HepG2 (cell line): ENCODE data around the gene POFUT1. TPM values are rescaled to one million over a fixed set of nuclear protein-coding genes. Genes with fewer than 3 reads are reported as not detected.

ENCODE experiments used
- HNF4A ChIP-seq: sonication (generic); formaldehyde crosslinking; IDR thresholded peaks from 2 replicates; pipeline ENCODE4 v1.4.0; 2020; ENCODE audit warnings: missing genetic modification reagents
- KDM6A ChIP-seq: IDR thresholded peaks from 2 replicates; pipeline ENCODE4 v1.6.1; 2016; ENCODE audit warnings: low read depth
- MATR3 ChIP-seq: sonication (generic); formaldehyde crosslinking; IDR thresholded peaks from 2 replicates; pipeline ENCODE4 v1.4.0; 2020; ENCODE audit warnings: missing genetic modification reagents
- RAD21 ChIP-seq: fragments of 450-650 bp; formaldehyde crosslinking; IDR thresholded peaks from 2 replicates; pipeline ENCODE4 v1.5.0; 2020; ENCODE audit warnings: mild to moderate bottlenecking
- RBM39 ChIP-seq: fragments of 200-400 bp; formaldehyde crosslinking; IDR thresholded peaks from one replicate; pipeline ENCODE4 v1.6.1; 2018; ENCODE audit warnings: antibody characterized with exemption, mild to moderate bottlenecking, low read depth, low read length; ENCODE audit not compliant: poor library complexity, severe bottlenecking
- RCOR2 ChIP-seq: IDR thresholded peaks from 2 replicates; pipeline ENCODE4 v1.6.1; 2016; ENCODE audit warnings: missing biosample characterization, missing genetic modification reagents
- SOX13 ChIP-seq, 3 experiments: fragments of 450-650 bp in 1 of 3; sonication (generic) in 1 of 3; formaldehyde crosslinking in 1 of 3; IDR thresholded peaks in 2 of 3; conservative IDR thresholded peaks in 1 of 3; 2 replicates each; pipeline versions ENCODE4 v1.5.0 to v1.6.1; 2016 to 2020; ENCODE audit warnings: antibody characterized with exemption in 1 of 3, mild to moderate bottlenecking in 1 of 3, missing compliant biosample characterization in 1 of 3, missing genetic modification reagents in 1 of 3, moderate library complexity in 1 of 3
- SUZ12 ChIP-seq: fragments of 150-350 bp; IDR thresholded peaks from 2 replicates; pipeline ENCODE4 v1.6.1; 2014; ENCODE audit warnings: low read depth, low read length
- TOE1 ChIP-seq: sonication (generic); formaldehyde crosslinking; IDR thresholded peaks from 2 replicates; pipeline ENCODE4 v1.4.0; 2020; ENCODE audit warnings: mild to moderate bottlenecking, missing genetic modification reagents
- U2AF2 ChIP-seq: fragments of 200-400 bp; formaldehyde crosslinking; IDR thresholded peaks from 2 replicates; pipeline ENCODE4 v1.6.1; 2017; ENCODE audit warnings: low read depth, mild to moderate bottlenecking, low read length
- ZKSCAN1 ChIP-seq: fragments of 150-350 bp; IDR thresholded peaks from 2 replicates; pipeline ENCODE4 v1.6.1; 2014; ENCODE audit warnings: low read length
- ZNF530 ChIP-seq: sonication (generic); formaldehyde crosslinking; IDR thresholded peaks from 2 replicates; pipeline ENCODE4 v1.5.0; 2020; ENCODE audit warnings: low read depth, mild to moderate bottlenecking, missing genetic modification reagents
- ZNF572 ChIP-seq: sonication (generic); formaldehyde crosslinking; IDR thresholded peaks from 2 replicates; pipeline ENCODE4 v1.5.1; 2020; ENCODE audit warnings: mild to moderate bottlenecking, missing genetic modification reagents
- ZNF792 ChIP-seq: IDR thresholded peaks from 2 replicates; pipeline ENCODE4 v1.6.1; 2016
- polyA plus RNA-seq, 8 experiments: library from polyadenylated mRNA; depleted of rRNA in 3 of 8; stranded (reverse) in 7 of 8; unstranded in 1 of 8; fragments of >200 nt; fragmentation: Illumina TruSeq in 4 of 8; extraction: Trizol in 4 of 8; gene quantifications; 2 replicates each; pipeline versions ENCODE4 v1.2.1 to v1.2.3, GENCODE V29; 2011 to 2016; ENCODE audit warnings: low read depth in 4 of 8, missing spikeins in 1 of 8, mixed read lengths in 1 of 8; ENCODE audit not compliant: insufficient read depth in 1 of 8
- total RNA-seq, 5 experiments: library from RNA; depleted of rRNA; stranded (reverse); fragments of >200 nt; fragmentation: Illumina TruSeq; extraction: Trizol; gene quantifications; 2 replicates each; pipeline ENCODE4 v1.2.3, GENCODE V29; 2016; ENCODE audit warnings: low read depth in 1 of 5
- TF ChIP-seq, protein P1 (sequence below): sonication (generic); formaldehyde crosslinking; IDR thresholded peaks from 2 replicates; pipeline ENCODE4 v1.4.0; 2020; ENCODE audit warnings: missing genetic modification reagents, borderline replicate concordance
- TF ChIP-seq, protein P2 (sequence below): sonication (generic); formaldehyde crosslinking; IDR thresholded peaks from 2 replicates; pipeline ENCODE4 v1.4.0; 2020; ENCODE audit warnings: low read depth, mild to moderate bottlenecking, missing genetic modification reagents
- TF ChIP-seq, protein P3 (sequence below): IDR thresholded peaks from 2 replicates; pipeline ENCODE4 v1.6.1; 2016
- TF ChIP-seq, protein P4 (sequence below): sonication (generic); formaldehyde crosslinking; IDR thresholded peaks from 2 replicates; pipeline ENCODE4 v1.5.1; 2020; ENCODE audit warnings: mild to moderate bottlenecking, missing genetic modification reagents, moderate library complexity
- TF ChIP-seq, protein P5 (sequence below): sonication (generic); formaldehyde crosslinking; IDR thresholded peaks from 2 replicates; pipeline ENCODE4 v1.4.0; 2020; ENCODE audit warnings: mild to moderate bottlenecking, missing genetic modification reagents

Gene POFUT1
- total and polyA plus RNA-seq, 2 of the 13 experiments (the other 11 are each of a cell fraction or from before 2014, with no cell fraction given) = 35.5 to 58.3 TPM

DNA sequence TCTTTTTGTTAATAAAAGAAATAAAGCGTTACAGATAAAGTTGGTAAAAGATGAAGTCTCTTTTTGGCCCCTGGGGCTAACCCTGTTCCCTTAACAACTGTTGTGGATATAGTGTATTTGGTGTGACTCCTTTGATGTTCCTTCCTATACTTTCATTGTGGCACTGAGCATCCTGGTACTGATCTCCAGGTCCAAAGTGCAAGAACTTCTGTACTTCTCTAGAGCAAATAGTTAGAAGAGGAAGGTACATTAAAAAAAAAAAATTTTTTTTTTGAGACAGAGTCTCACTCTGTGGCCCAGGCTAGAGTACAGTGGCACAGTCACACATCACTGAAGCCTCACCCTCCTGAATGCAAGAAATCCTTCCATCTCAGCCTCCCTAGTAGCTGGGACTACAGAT lies 6.2 kb downstream of the POFUT1 start (continued):
- TF ChIP-seq RAD21 (CRISPR knock-in tag) = no peak
- TF ChIP-seq, protein P1, sequence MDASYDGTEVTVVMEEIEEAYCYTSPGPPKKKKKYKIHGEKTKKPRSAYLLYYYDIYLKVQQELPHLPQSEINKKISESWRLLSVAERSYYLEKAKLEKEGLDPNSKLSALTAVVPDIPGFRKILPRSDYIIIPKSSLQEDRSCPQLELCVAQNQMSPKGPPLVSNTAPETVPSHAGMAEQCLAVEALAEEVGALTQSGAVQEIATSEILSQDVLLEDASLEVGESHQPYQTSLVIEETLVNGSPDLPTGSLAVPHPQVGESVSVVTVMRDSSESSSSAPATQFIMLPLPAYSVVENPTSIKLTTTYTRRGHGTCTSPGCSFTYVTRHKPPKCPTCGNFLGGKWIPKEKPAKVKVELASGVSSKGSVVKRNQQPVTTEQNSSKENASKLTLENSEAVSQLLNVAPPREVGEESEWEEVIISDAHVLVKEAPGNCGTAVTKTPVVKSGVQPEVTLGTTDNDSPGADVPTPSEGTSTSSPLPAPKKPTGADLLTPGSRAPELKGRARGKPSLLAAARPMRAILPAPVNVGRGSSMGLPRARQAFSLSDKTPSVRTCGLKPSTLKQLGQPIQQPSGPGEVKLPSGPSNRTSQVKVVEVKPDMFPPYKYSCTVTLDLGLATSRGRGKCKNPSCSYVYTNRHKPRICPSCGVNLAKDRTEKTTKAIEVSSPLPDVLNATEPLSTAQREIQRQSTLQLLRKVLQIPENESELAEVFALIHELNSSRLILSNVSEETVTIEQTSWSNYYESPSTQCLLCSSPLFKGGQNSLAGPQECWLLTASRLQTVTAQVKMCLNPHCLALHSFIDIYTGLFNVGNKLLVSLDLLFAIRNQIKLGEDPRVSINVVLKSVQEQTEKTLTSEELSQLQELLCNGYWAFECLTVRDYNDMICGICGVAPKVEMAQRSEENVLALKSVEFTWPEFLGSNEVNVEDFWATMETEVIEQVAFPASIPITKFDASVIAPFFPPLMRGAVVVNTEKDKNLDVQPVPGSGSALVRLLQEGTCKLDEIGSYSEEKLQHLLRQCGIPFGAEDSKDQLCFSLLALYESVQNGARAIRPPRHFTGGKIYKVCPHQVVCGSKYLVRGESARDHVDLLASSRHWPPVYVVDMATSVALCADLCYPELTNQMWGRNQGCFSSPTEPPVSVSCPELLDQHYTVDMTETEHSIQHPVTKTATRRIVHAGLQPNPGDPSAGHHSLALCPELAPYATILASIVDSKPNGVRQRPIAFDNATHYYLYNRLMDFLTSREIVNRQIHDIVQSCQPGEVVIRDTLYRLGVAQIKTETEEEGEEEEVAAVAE = no peak
- TF ChIP-seq MATR3 (CRISPR knock-in tag) = no peak
- peak; percentile 48 for TF ChIP-seq HNF4A
- TF ChIP-seq, protein P2, sequence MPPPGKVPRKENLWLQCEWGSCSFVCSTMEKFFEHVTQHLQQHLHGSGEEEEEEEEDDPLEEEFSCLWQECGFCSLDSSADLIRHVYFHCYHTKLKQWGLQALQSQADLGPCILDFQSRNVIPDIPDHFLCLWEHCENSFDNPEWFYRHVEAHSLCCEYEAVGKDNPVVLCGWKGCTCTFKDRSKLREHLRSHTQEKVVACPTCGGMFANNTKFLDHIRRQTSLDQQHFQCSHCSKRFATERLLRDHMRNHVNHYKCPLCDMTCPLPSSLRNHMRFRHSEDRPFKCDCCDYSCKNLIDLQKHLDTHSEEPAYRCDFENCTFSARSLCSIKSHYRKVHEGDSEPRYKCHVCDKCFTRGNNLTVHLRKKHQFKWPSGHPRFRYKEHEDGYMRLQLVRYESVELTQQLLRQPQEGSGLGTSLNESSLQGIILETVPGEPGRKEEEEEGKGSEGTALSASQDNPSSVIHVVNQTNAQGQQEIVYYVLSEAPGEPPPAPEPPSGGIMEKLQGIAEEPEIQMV (CRISPR knock-in tag) = no peak
- TF ChIP-seq, protein P3, sequence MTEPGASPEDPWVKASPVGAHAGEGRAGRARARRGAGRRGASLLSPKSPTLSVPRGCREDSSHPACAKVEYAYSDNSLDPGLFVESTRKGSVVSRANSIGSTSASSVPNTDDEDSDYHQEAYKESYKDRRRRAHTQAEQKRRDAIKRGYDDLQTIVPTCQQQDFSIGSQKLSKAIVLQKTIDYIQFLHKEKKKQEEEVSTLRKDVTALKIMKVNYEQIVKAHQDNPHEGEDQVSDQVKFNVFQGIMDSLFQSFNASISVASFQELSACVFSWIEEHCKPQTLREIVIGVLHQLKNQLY = no peak
- TF ChIP-seq, protein P4, sequence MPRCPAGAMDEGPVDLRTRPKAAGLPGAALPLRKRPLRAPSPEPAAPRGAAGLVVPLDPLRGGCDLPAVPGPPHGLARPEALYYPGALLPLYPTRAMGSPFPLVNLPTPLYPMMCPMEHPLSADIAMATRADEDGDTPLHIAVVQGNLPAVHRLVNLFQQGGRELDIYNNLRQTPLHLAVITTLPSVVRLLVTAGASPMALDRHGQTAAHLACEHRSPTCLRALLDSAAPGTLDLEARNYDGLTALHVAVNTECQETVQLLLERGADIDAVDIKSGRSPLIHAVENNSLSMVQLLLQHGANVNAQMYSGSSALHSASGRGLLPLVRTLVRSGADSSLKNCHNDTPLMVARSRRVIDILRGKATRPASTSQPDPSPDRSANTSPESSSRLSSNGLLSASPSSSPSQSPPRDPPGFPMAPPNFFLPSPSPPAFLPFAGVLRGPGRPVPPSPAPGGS (CRISPR knock-in tag) = no peak
- no peak for TF ChIP-seq SUZ12
- TF ChIP-seq, protein P5, sequence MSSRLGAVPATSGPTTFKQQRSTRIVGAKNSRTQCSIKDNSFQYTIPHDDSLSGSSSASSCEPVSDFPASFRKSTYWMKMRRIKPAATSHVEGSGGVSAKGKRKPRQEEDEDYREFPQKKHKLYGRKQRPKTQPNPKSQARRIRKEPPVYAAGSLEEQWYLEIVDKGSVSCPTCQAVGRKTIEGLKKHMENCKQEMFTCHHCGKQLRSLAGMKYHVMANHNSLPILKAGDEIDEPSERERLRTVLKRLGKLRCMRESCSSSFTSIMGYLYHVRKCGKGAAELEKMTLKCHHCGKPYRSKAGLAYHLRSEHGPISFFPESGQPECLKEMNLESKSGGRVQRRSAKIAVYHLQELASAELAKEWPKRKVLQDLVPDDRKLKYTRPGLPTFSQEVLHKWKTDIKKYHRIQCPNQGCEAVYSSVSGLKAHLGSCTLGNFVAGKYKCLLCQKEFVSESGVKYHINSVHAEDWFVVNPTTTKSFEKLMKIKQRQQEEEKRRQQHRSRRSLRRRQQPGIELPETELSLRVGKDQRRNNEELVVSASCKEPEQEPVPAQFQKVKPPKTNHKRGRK (CRISPR knock-in tag) = no peak
- no peak for TF ChIP-seq ZNF530 (CRISPR knock-in tag)
- no peak for TF ChIP-seq ZNF572 (CRISPR knock-in tag)
- no peak for TF ChIP-seq U2AF2
- TF ChIP-seq TOE1 = no peak
- TF ChIP-seq RBM39 = no peak
- no peak for TF ChIP-seq KDM6A
- no peak for TF ChIP-seq SOX13 (IDR thresholded peaks at IDR 0.05)
- TF ChIP-seq SOX13 (CRISPR knock-in tag; conservative IDR thresholded peaks at IDR 0.05 in 1 of 2, IDR thresholded peaks at IDR 0.05 in 1 of 2) = 0 out of 4 replicates have a peak, but pooled peaks of 1 of the 2 experiments have one; percentile 9
- TF ChIP-seq ZNF792 (CRISPR knock-in tag) = no peak
- no peak for TF ChIP-seq ZKSCAN1
- TF ChIP-seq RCOR2 (CRISPR knock-in tag) = 0 out of 2 replicates have a peak, but pooled peaks have one; percentile 18
